Stimulated activated CD8-positive, alpha-beta memory T cell treated with anti-CD3 and anti-CD28 coated beads, Interleukin-15, amount 100 ng/mL, for 4 hours (primary cell): ENCODE data around the gene ITPRID2.

ENCODE experiments used
- DNase-seq, 2 donors: peaks; one replicate each; pipeline ENCODE4 v3.0.0-alpha.2; 2020; ENCODE audit warnings: low read depth in 2 of 2

ITPRID2 gene

DNA sequence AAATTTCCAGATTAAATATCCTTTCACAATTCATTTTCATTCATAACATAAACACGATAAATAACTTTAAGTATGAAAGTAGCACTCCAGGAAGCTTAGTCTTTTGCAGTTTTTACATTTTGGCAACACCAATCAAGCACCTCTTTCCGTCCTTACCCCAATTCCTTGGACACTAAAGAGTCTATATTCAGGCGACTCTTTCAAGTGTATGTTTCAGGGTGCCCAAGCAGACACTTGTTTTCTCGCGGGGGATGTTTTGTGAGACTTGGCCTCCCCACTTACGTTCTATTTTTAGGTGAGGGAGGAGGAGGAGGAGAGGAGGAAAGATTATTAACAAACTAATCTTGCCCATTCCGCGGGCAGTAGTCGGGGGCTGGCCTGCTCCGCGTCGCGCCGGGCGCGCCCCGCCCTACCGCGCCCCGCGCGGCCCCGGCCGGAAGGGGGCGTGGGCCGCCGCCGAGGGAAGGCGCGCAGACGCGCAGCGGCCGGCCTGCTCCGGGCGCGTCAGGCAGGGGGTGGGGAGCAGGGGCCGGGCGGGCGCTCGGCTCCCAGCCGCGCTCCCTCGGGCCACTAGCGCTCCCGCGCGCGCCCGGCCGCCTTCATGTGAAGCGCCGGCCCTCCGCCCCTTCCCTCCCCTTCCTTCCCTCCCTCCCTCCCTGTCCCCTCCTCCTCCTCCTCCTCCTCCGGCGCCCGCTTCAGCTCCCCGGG lies at the start of gene ITPRID2:
ITPRID2 (plus strand) TSS at position 473 of the 708 bp plus-strand sequence. CDS start 337 bp downstream, outside the sequence.
- DNase-seq, result peak; percentile 13 to 52

- no peak for DNase-seq
Measured at GRCh38 chr2:181844551-181845290, 46.8 kb upstream of the ITPRID2 start.

GRCh38 chr2:181846399-181847197 lies 44.9 kb upstream of the ITPRID2 start:
- no peak for DNase-seq

- no peak for DNase-seq
Measured at GRCh38 chr2:181847198-181847556, 44.4 kb upstream of the ITPRID2 start.

DNA sequence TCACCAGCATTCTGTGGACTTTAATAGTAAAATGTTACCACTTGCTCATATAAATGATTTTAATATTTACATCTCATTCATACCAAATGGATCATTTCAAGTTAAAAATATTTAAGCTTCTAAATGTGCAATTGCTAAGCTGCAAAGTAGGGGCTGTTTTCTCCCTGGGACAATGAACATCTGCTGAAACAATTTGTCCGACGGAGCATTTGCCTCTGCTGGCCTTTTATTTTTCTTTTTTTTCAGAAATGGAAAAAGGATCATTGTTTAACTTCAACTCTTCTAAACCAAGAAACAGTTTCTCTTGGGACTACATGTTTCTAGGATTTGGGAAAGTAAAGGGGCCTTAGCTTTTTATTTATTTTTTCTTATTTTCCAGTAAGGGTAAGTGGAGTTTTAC lies 43.8 kb upstream of the ITPRID2 start:
- DNase-seq, result no peak

GRCh38 chr2:181848261-181848886 lies 43.2 kb upstream of the ITPRID2 start:
- DNase-seq, result no peak

- DNase-seq, result no peak
Measured at GRCh38 chr2:181849601-181850000, 41.9 kb upstream of the ITPRID2 start.

DNA sequence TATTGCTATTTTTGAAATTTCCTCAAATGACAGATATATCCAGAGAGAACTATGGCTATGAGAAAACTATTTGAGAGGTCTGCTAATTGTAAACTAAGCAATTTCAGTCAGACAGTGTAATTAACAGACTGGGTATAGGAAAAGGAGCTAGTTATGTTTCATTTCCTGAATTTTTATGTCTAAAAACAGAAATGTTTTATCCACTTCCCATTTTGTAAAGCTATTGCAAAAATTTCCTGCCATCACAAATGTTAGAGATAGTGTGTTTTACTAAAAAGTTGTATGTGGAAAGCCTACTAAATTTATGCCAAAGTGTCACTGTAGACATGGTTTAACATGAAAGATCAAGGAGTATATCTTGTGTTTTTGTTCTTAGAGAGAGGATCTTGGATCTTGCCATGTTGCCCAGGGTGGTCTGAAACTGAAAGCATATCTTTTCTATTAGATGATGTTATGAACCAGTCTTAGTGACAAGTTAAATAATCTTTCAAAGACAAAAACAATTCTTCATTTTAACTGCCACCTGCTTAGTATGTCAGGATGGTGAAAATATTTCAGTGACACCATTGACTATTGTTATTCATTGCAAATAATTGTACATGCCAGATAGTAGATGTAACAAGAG lies 40.5 kb upstream of the ITPRID2 start:
- no peak for DNase-seq

- DNase-seq, result no peak
Measured at GRCh38 chr2:181851726-181852125, 39.8 kb upstream of the ITPRID2 start.

- no peak for DNase-seq
Measured at GRCh38 chr2:181853696-181854095, 37.8 kb upstream of the ITPRID2 start.

DNA sequence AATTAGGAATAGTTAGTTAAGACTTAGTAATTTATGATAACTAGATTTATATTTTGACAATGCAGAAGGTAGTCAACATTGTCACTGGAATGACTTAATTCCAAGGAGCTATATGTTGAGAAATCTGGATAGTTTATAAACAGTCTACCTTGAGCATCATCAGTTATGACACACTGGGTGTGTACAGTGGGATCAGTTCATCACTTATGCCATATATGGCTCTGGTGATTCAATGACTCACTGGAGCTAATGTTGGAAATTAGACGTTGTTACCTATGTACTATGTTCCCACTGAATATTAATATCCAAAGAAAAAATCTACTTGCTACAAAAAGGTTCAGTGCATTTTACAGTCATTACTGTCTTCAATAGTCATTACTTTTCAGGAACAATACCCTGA lies 34.0 kb upstream of the ITPRID2 start:
- no peak for DNase-seq

- DNase-seq, result no peak
Measured at GRCh38 chr2:181858600-181858999, 32.9 kb upstream of the ITPRID2 start.

DNA sequence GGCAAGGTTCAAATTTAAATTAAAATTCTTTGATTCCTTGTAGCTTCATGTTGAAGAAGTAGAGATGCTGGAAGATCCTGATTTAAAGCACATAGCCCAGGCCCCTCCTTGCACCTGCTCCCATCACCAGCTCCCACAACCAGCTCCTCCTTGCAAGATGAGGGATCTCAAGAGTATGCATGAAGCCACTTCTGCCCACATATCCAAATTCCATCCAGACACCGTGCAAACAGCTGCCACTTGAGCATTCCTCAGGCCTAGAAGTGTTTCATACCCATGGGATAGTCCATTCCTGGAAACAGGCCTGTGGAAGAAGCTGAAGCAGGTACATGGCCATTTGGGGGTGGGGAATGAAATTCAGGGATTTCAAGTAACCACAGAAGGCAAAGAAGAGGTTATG lies 32.4 kb upstream of the ITPRID2 start:
- no peak for DNase-seq

DNA sequence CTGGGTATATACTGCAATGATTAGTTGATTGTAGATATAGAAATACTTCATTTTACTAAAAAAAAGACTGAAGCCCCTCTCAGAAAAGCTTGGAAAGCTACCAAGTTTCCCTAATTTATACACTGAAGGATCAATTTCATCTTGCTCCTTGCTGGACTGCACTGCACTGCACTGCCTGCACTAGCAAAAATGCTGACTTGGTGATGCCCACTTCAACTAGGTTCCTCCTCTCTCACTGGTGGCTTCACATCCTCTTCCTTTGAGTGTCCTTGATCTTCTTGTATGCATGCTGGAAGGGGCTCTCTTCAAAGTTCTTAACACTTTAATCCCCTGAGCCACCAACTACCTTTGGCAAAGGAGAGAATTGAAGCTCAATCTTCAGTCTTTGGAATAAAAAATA lies 31.7 kb upstream of the ITPRID2 start:
- DNase-seq, result no peak

DNA sequence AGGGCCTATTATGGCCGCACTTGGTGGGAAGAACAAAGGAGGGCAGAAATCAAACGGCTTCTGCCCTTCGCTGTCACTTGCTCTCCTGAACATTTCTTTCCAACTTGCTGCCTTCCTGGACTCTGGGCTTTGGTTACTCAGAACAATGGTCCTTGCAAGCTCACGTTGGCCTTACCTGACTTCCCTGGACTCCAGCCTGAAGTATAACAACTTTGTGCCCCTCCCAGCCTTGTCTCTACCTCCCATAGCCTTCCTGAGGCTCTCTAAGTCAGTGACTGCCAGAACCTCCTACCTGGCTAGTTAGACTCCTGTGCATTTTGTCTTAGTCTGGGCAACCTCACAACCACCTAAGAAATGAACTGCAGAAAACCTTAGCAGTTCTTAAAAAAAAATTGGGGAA lies 30.2 kb upstream of the ITPRID2 start:
- DNase-seq, result no peak

GRCh38 chr2:181862583-181863281 lies 28.8 kb upstream of the ITPRID2 start:
- DNase-seq, result no peak

DNA sequence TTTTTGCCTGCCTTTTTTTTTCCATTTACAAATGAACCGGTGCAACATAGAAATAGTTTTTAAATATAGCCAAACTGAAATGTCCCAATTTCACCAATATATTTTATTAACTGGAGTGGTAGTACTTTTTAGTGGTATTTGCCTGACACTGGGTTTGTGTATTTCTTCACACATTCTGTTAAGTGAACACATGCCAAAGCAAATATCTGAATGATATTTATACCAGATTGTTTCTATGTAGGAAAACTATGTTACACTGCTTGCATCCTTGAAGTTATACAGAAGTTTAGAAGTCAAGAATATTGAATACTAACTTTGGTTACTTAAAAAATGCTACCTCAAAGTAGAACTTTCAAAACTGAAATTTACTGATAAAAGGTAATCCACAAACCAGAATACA lies 19.4 kb upstream of the ITPRID2 start:
- DNase-seq, result no peak

DNA sequence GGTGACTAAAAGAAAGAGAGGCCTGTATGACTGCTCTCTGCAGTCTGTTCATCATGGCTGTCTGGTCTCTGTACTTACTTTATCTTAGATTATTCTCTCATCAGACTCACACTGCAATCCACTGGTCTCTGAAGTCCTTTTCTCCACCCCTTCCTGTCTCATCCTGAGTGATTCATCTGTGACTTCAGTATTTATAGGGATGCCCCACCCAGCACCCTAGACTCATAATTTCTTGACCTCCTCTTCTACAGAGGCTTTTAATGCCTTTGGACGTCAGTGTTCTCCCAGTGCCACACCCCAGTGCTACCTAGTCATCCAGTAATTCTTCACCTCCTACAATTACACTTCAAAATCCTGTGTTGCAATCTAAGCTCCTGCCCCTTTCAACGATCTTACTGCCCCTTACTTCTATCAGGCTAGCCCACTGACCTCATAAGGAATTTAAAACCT lies 14.9 kb upstream of the ITPRID2 start:
- no peak for DNase-seq

- DNase-seq, result no peak
Measured at GRCh38 chr2:181877181-181877664, 14.3 kb upstream of the ITPRID2 start.

GRCh38 chr2:181878448-181878847 lies 13.1 kb upstream of the ITPRID2 start:
- DNase-seq, result no peak

GRCh38 chr2:181879295-181879694 lies 12.2 kb upstream of the ITPRID2 start:
- no peak for DNase-seq
